ENCODE results near the gene CEL. TPM values are rescaled to one million over a fixed set of nuclear protein-coding genes. Genes with fewer than 3 reads are reported as not detected.

CEL gene
- total and polyA plus RNA-seq, 4 donors = 0.66 to 6.3 (median 0.86) TPM

GRCh38 chr9:133109931-133110650 is 48.3 kb downstream of the CEL start:
- TF ChIP-seq CTCF (IDR thresholded peaks at IDR 0.05; ENCODE audit: control extremely low read depth, extremely low read depth) = no peak
- ATAC-seq (ENCODE audit: insufficient read depth, low FRiP score) (no peak), DNase-seq (no peak)
- Histone ChIP-seq H3K9ac (ENCODE audit: insufficient read depth in 1 of 2, low read length in 2 of 2) (no peak overlapping the region), H3K27me3 (ENCODE audit: control insufficient read depth in 3 of 3, insufficient read depth in 3 of 3, low read length in 2 of 3) (no peaks in the 10 kb centered on the region), H3K36me3 (ENCODE audit: control insufficient read depth in 4 of 4, insufficient read depth in 4 of 4, low read length in 4 of 4) (peaks cover 13 to 50% (median 16%) of the 10 kb centered on the region in 4 donors), H3K4me3 (no peak overlapping the region), H3K9me3 (ENCODE audit: control insufficient read depth in 4 of 4, insufficient read depth in 3 of 4, low read length in 3 of 4) (no peaks in the 10 kb centered on the region), H3K27ac (ENCODE audit: low read depth in 1 of 2, low read length in 1 of 2) (no peak overlapping the region), H3K4me1 (ENCODE audit: control insufficient read depth in 5 of 5, insufficient read depth in 5 of 5, low read length in 5 of 5) (peaks cover 5 to 29% (median 15%) of the 10 kb centered on the region in 5 donors)
- WGBS, 2 donors = 94 to 96% methylated on average over 18 of the region's 18 CpGs

- no peak for TF ChIP-seq CTCF (IDR thresholded peaks at IDR 0.05; ENCODE audit: control extremely low read depth, extremely low read depth)
- DNase-seq (no peak), ATAC-seq (ENCODE audit: insufficient read depth, low FRiP score) (no peak)
- Histone ChIP-seq H3K36me3 (ENCODE audit: control insufficient read depth in 4 of 4, insufficient read depth in 4 of 4, low read length in 4 of 4) (peaks cover 4 to 33% (median 11%) of the 10 kb centered on the region in 4 donors), H3K27ac (ENCODE audit: low read depth in 1 of 2, low read length in 1 of 2) (peak overlapping the region; percentile 66 to 85), H3K4me3 (no peak overlapping the region), H3K27me3 (ENCODE audit: control insufficient read depth in 3 of 3, insufficient read depth in 3 of 3, low read length in 2 of 3) (no peaks in the 10 kb centered on the region), H3K9ac (ENCODE audit: insufficient read depth in 1 of 2, low read length in 2 of 2) (no peak overlapping the region), H3K9me3 (ENCODE audit: control insufficient read depth in 4 of 4, insufficient read depth in 3 of 4, low read length in 3 of 4) (no peaks in the 10 kb centered on the region), H3K4me1 (ENCODE audit: control insufficient read depth in 5 of 5, insufficient read depth in 5 of 5, low read length in 5 of 5) (peaks cover 5 to 46% (median 15%) of the 10 kb centered on the region in 5 donors)
- 79 to 85% methylated on average over 27 to 30 of the region's 30 CpGs for WGBS, 2 donors
These were observed 50.3 kb downstream of the CEL start for GRCh38 chr9:133111808-133112662.

GRCh38 chr9:133112663-133113026 is 50.9 kb downstream of the CEL start:
- Histone ChIP-seq H3K27ac (ENCODE audit: low read depth in 1 of 2, low read length in 1 of 2) (peak overlapping the region; percentile 66 to 85), H3K9ac (ENCODE audit: insufficient read depth in 1 of 2, low read length in 2 of 2) (no peak overlapping the region), H3K4me1 (ENCODE audit: control insufficient read depth in 5 of 5, insufficient read depth in 5 of 5, low read length in 5 of 5) (peaks cover 5 to 52% (median 15%) of the 10 kb centered on the region in 5 donors), H3K27me3 (ENCODE audit: control insufficient read depth in 3 of 3, insufficient read depth in 3 of 3, low read length in 2 of 3) (no peaks in the 10 kb centered on the region), H3K36me3 (ENCODE audit: control insufficient read depth in 4 of 4, insufficient read depth in 4 of 4, low read length in 4 of 4) (peaks cover 0 to 27% (median 11%) of the 10 kb centered on the region in 4 donors), H3K9me3 (ENCODE audit: control insufficient read depth in 4 of 4, insufficient read depth in 3 of 4, low read length in 3 of 4) (no peaks in the 10 kb centered on the region), H3K4me3 (no peak overlapping the region)
- ATAC-seq (ENCODE audit: insufficient read depth, low FRiP score) (peak; percentile 41), DNase-seq (peak in 1 of 3 donors; percentile 27)
- no peak for TF ChIP-seq CTCF (IDR thresholded peaks at IDR 0.05; ENCODE audit: control extremely low read depth, extremely low read depth)
- 18 to 44% methylated on average over 7 of the region's 7 CpGs for WGBS, 2 donors

All from lung (tissue), 12 donors.